Ascending aorta (tissue), 2 donors: ENCODE measurements around the gene GRN. TPM values are rescaled to one million over a fixed set of nuclear protein-coding genes. Genes with fewer than 3 reads are reported as not detected.

ENCODE experiments used
- DNase-seq, 2 donors: peaks; one replicate each; pipeline ENCODE4 v3.0.0-alpha.2; 2019; ENCODE audit warnings: low spot score in 2 of 2
- H3K27ac ChIP-seq, 2 donors: fragments of 200-600 bp; sonication (generic); one replicate each; pipeline ENCODE4 v1.5.1; 2016 to 2017; ENCODE audit warnings: mild to moderate bottlenecking in 1 of 2
- H3K27me3 ChIP-seq: fragments of 200-600 bp; sonication (generic); one replicate; pipeline ENCODE4 v1.5.1; 2017
- H3K36me3 ChIP-seq, 2 donors: fragments of 200-600 bp; sonication (generic); one replicate each; pipeline ENCODE4 v1.5.1; 2016
- H3K4me1 ChIP-seq, 2 donors: fragments of 200-600 bp; sonication (generic); one replicate each; pipeline ENCODE4 v1.5.1; 2016 to 2017; ENCODE audit warnings: mild to moderate bottlenecking in 1 of 2
- H3K4me3 ChIP-seq, 2 donors: fragments of 200-600 bp; sonication (generic); one replicate each; pipeline ENCODE4 v1.5.1; 2016 to 2017; ENCODE audit warnings: mild to moderate bottlenecking in 1 of 2
- H3K9me3 ChIP-seq, 2 donors: fragments of 200-600 bp; sonication (generic); one replicate each; pipeline ENCODE4 v1.5.1; 2016
- CTCF ChIP-seq, 3 experiments: fragments of 200-600 bp in 2 of 3; fragments of 450-650 bp in 1 of 3; sonication (generic) in 2 of 3; IDR thresholded peaks; one replicate each; pipeline ENCODE4 v1.5.1; 2016 to 2019; ENCODE audit warnings: antibody characterized with exemption in 3 of 3, mild to moderate bottlenecking in 1 of 3, moderate library complexity in 1 of 3
- intact Hi-C: fragments of 100-400 bp; cut with DNase I; formaldehyde crosslinking; loops from one replicate; pipeline ENCODE4 v1.15.1; 2023
- total RNA-seq: library from RNA; depleted of rRNA; stranded (reverse); fragments of >200 nt; gene quantifications from one replicate; pipeline ENCODE4 v1.1.0, GENCODE V29; 2016

GRN gene
- total RNA-seq, 1 donor from 2014 or later, result 430 TPM

GRCh38 chr17:44378171-44378705, 33.1 kb downstream of the GRN start:
- Histone ChIP-seq H3K36me3 (no peaks in the 10 kb centered on the region), H3K4me3 (no peak overlapping the region), H3K27me3 (no peaks in the 10 kb centered on the region), H3K9me3 (no peaks in the 10 kb centered on the region), H3K27ac (no peak overlapping the region), H3K4me1 (no peaks in the 10 kb centered on the region)
- intact Hi-C loops, result no loop called here
- DNase-seq, result no peak
- TF ChIP-seq CTCF (IDR thresholded peaks at IDR 0.05), result no peak

- Histone ChIP-seq H3K9me3 (no peaks in the 10 kb centered on the region), H3K4me3 (no peak overlapping the region), H3K27me3 (no peaks in the 10 kb centered on the region), H3K4me1 (peaks cover 0 to under 1% of the 10 kb centered on the region in 2 donors), H3K27ac (no peak overlapping the region), H3K36me3 (no peaks in the 10 kb centered on the region)
- TF ChIP-seq CTCF (IDR thresholded peaks at IDR 0.05), result no peak
- intact Hi-C loops, result no loop called here
- no peak for DNase-seq
Measured at GRCh38 chr17:44379887-44380286, 34.8 kb downstream of the GRN start.

- Histone ChIP-seq H3K4me3 (no peak overlapping the region), H3K27ac (no peak overlapping the region), H3K9me3 (no peaks in the 10 kb centered on the region), H3K27me3 (no peaks in the 10 kb centered on the region), H3K36me3 (no peaks in the 10 kb centered on the region), H3K4me1 (peaks cover 0 to 8% of the 10 kb centered on the region in 2 donors)
- DNase-seq, result no peak
- TF ChIP-seq CTCF (IDR thresholded peaks at IDR 0.05), result no peak
- intact Hi-C loops, result no loop called here
Measured at GRCh38 chr17:44380767-44381166, 35.7 kb downstream of the GRN start.

GRCh38 chr17:44381810-44382305, 36.8 kb downstream of the GRN start:
- H3K27ac ChIP-seq, result no peak overlapping the region
- intact Hi-C loops, result no loop called here
- no peaks in the 10 kb centered on the region for H3K27me3 ChIP-seq
- no peak for TF ChIP-seq CTCF (IDR thresholded peaks at IDR 0.05)
- peaks cover 0 to 11% of the 10 kb centered on the region in 2 donors for H3K4me1 ChIP-seq
- no peaks in the 10 kb centered on the region for H3K36me3 ChIP-seq
- H3K4me3 ChIP-seq, result no peak overlapping the region
- DNase-seq, result no peak
- no peaks in the 10 kb centered on the region for H3K9me3 ChIP-seq

- no peaks in the 10 kb centered on the region for H3K27me3 ChIP-seq
- no peak overlapping the region for H3K4me3 ChIP-seq
- peaks cover 0 to 11% of the 10 kb centered on the region in 2 donors for H3K4me1 ChIP-seq
- DNase-seq, result no peak
- no peak for TF ChIP-seq CTCF (IDR thresholded peaks at IDR 0.05)
- H3K36me3 ChIP-seq, result no peaks in the 10 kb centered on the region
- no peaks in the 10 kb centered on the region for H3K9me3 ChIP-seq
- intact Hi-C loops, result no loop called here
- H3K27ac ChIP-seq, result no peak overlapping the region
Measured at GRCh38 chr17:44382917-44383316, 37.8 kb downstream of the GRN start.

GRCh38 chr17:44383363-44383762, 38.3 kb downstream of the GRN start:
- DNase-seq, result no peak
- Histone ChIP-seq H3K36me3 (no peaks in the 10 kb centered on the region), H3K9me3 (no peaks in the 10 kb centered on the region), H3K27me3 (no peaks in the 10 kb centered on the region), H3K4me1 (peaks cover 0 to 11% of the 10 kb centered on the region in 2 donors), H3K27ac (no peak overlapping the region), H3K4me3 (no peak overlapping the region)
- TF ChIP-seq CTCF (IDR thresholded peaks at IDR 0.05), result no peak
- intact Hi-C loops, result no loop called here
